Measurements from ENCODE around the gene UTP11.
"Not testable (repeated sequence)": the region's sequence is repeated elsewhere in the genome, so short reads cannot be mapped to it uniquely, and the experiment has no call there.

The UTP11 gene

GRCh38 chr1:38027201-38028104, 14.9 kb downstream of the UTP11 start:
- DNase-seq (ENCODE audit: low read depth in 2 of 2) = no peak

GRCh38 chr1:38028105-38028591, 15.6 kb downstream of the UTP11 start:
- DNase-seq (ENCODE audit: low read depth in 2 of 2) = no peak

GRCh38 chr1:38028671-38029070, 16.1 kb downstream of the UTP11 start:
- DNase-seq (ENCODE audit: low read depth in 2 of 2) = no peak

- DNase-seq (ENCODE audit: low read depth in 2 of 2) = no peak
These were observed 16.6 kb downstream of the UTP11 start for GRCh38 chr1:38029081-38029681.

- no peak for DNase-seq (ENCODE audit: low read depth in 2 of 2)
These were observed 17.4 kb downstream of the UTP11 start for GRCh38 chr1:38029685-38030511.

GRCh38 chr1:38030596-38031512, 18.3 kb downstream of the UTP11 start:
- no peak for DNase-seq (ENCODE audit: low read depth in 2 of 2)

GRCh38 chr1:38031513-38031866, 19.0 kb downstream of the UTP11 start:
- no peak for DNase-seq (ENCODE audit: low read depth in 2 of 2)

- not testable (repeated sequence) for DNase-seq (ENCODE audit: low read depth in 2 of 2)
These were observed 20.5 kb downstream of the UTP11 start for GRCh38 chr1:38032992-38033391.

GRCh38 chr1:38034871-38035270, 22.3 kb downstream of the UTP11 start:
- DNase-seq (ENCODE audit: low read depth in 2 of 2) = no peak

- no peak for DNase-seq (ENCODE audit: low read depth in 2 of 2)
These were observed 24.8 kb downstream of the UTP11 start for GRCh38 chr1:38037221-38037939.

- no peak for DNase-seq (ENCODE audit: low read depth in 2 of 2)
These were observed 26.3 kb downstream of the UTP11 start for GRCh38 chr1:38038861-38039260.

- no peak for DNase-seq (ENCODE audit: low read depth in 2 of 2)
These were observed 27.0 kb downstream of the UTP11 start for GRCh38 chr1:38039331-38040088.

GRCh38 chr1:38041936-38042834, 29.7 kb downstream of the UTP11 start:
- no peak for DNase-seq (ENCODE audit: low read depth in 2 of 2)

GRCh38 chr1:38043036-38043747, 30.7 kb downstream of the UTP11 start:
- DNase-seq (ENCODE audit: low read depth in 2 of 2) = no peak

GRCh38 chr1:38044221-38045215, 32.0 kb downstream of the UTP11 start:
- no peak for DNase-seq (ENCODE audit: low read depth in 2 of 2)

GRCh38 chr1:38045401-38046332, 33.1 kb downstream of the UTP11 start:
- DNase-seq (ENCODE audit: low read depth in 2 of 2) = no peak

Measured in stimulated activated CD8-positive, alpha-beta memory T cell treated with anti-CD3 and anti-CD28 coated beads, Interleukin-15, amount 100 ng/mL, for 4 hours (primary cell).